Spleen (tissue), 7 donors: ENCODE data around the gene FBXL16.

Source experiments
- POLR2A ChIP-seq, 3 donors: fragments of 450-650 bp; IDR thresholded peaks; one replicate each; pipeline ENCODE4 v1.5.1; 2017; ENCODE audit warnings: antibody characterized with exemption in 3 of 3, mild to moderate bottlenecking in 1 of 3
- TF ChIP-seq, protein P1 (sequence below), 11 experiments: fragments of 200-600 bp in 7 of 11; fragments of 450-650 bp in 4 of 11; sonication (generic) in 4 of 11; IDR thresholded peaks in 8 of 11; conservative IDR thresholded peaks in 3 of 11; 1 replicate in 7 of 11; 2 replicates in 4 of 11; pipeline versions ENCODE4 v1.4.0 to v1.8.0; 2016 to 2021; ENCODE audit warnings: antibody characterized with exemption in 11 of 11, inconsistent platforms in 4 of 11, mild to moderate bottlenecking in 1 of 11
- donor health status: DM: no; HTN: no; CAD: no; lungs with moderate emphysema.
- donor health status: DM: no; HTN: no; CAD: no.
- donor health status: DM: no; HTN: no; CAD: no.

- TF ChIP-seq, protein P1, sequence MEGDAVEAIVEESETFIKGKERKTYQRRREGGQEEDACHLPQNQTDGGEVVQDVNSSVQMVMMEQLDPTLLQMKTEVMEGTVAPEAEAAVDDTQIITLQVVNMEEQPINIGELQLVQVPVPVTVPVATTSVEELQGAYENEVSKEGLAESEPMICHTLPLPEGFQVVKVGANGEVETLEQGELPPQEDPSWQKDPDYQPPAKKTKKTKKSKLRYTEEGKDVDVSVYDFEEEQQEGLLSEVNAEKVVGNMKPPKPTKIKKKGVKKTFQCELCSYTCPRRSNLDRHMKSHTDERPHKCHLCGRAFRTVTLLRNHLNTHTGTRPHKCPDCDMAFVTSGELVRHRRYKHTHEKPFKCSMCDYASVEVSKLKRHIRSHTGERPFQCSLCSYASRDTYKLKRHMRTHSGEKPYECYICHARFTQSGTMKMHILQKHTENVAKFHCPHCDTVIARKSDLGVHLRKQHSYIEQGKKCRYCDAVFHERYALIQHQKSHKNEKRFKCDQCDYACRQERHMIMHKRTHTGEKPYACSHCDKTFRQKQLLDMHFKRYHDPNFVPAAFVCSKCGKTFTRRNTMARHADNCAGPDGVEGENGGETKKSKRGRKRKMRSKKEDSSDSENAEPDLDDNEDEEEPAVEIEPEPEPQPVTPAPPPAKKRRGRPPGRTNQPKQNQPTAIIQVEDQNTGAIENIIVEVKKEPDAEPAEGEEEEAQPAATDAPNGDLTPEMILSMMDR (IDR thresholded peaks at IDR 0.05 in 8 of 11, conservative IDR thresholded peaks at IDR 0.05 in 3 of 11) = no peak
- no peak for TF ChIP-seq POLR2A (IDR thresholded peaks at IDR 0.05)
These were observed 46.0 kb downstream of the FBXL16 start for GRCh38 chr16:659618-660017.
